Upper lobe of left lung (tissue), 6 donors: Measurements from ENCODE around the gene TRAPPC5. TPM values are rescaled to one million over a fixed set of nuclear protein-coding genes. Genes with fewer than 3 reads are reported as not detected.
"Not testable (repeated sequence)": the region's sequence is repeated elsewhere in the genome, so short reads cannot be mapped to it uniquely, and the experiment has no call there.

ENCODE experiments used
- ATAC-seq, 2 donors: fragments of 200-7000 bp; cut with Tn5 transposase; one replicate each; pipeline ENCODE4 v1.9.1; 2022; ENCODE audit warnings: mild to moderate bottlenecking in 2 of 2, moderate library complexity in 2 of 2; ENCODE audit not compliant: low FRiP score in 2 of 2
- DNase-seq, 2 donors: peaks; one replicate each; pipeline ENCODE4 v3.0.0-alpha.2; 2019 to 2020
- H3K27ac ChIP-seq, 4 donors: fragments of 200-600 bp; sonication (generic); one replicate each; pipeline ENCODE4 v1.5.1; 2016 to 2019
- H3K27me3 ChIP-seq, 4 donors: fragments of 200-600 bp; sonication (generic); one replicate each; pipeline ENCODE4 v1.5.1; 2017 to 2019
- H3K36me3 ChIP-seq, 4 donors: fragments of 200-600 bp; sonication (generic); one replicate each; pipeline ENCODE4 v1.5.1; 2016 to 2019
- H3K4me1 ChIP-seq, 4 donors: fragments of 200-600 bp; sonication (generic); one replicate each; pipeline ENCODE4 v1.5.1; 2018 to 2019
- H3K4me3 ChIP-seq, 4 donors: fragments of 200-600 bp; sonication (generic); one replicate each; pipeline ENCODE4 v1.5.1; 2017 to 2019; ENCODE audit warnings: mild to moderate bottlenecking in 2 of 4, moderate library complexity in 1 of 4
- H3K9me3 ChIP-seq, 4 donors: fragments of 200-600 bp; sonication (generic); one replicate each; pipeline ENCODE4 v1.5.1; 2018 to 2019
- CTCF ChIP-seq, 6 experiments: fragments of 450-650 bp in 4 of 6; fragments of 200-600 bp in 2 of 6; sonication (generic) in 2 of 6; IDR thresholded peaks; one replicate each; pipeline ENCODE4 v1.5.1; 2016 to 2019; ENCODE audit warnings: antibody characterized with exemption in 6 of 6
- EP300 ChIP-seq, 4 donors: sonication (generic); formaldehyde crosslinking; IDR thresholded peaks; one replicate each; pipeline ENCODE4 v1.5.1; 2017; ENCODE audit warnings: antibody characterized with exemption in 4 of 4, control low read depth in 2 of 4
- POLR2A ChIP-seq, 4 donors: fragments of 450-650 bp; IDR thresholded peaks; one replicate each; pipeline ENCODE4 v1.5.1; 2016 to 2017; ENCODE audit warnings: antibody characterized with exemption in 4 of 4, mild to moderate bottlenecking in 2 of 4
- POLR2AphosphoS5 ChIP-seq, 2 donors: sonication (generic); formaldehyde crosslinking; IDR thresholded peaks; one replicate each; pipeline ENCODE4 v1.5.1; 2017; ENCODE audit warnings: antibody characterized with exemption in 2 of 2
- WGBS, 2 donors: methylation state at CpG; one replicate each; pipeline ENCODE4 v1.1.5; 2017 to 2018; 5-methylcytosine and 5-hydroxymethylcytosine counted together
- total RNA-seq, 6 donors: library from RNA; depleted of rRNA in 4 of 6; stranded (reverse); fragments of >200 nt in 4 of 6; gene quantifications; one replicate each; pipeline versions ENCODE4 v1.1.0 to v1.2.1, GENCODE V29; 2016 to 2021
- donor health status: DM: no; HTN: no; CAD: no; lungs with moderate emphysema.
- donor health status: DM: no; HTN: yes; CAD: no; lungs with severe emphysema.

Gene TRAPPC5
- total RNA-seq, 6 donors from 2014 or later = 33.9 to 105 (median 52.0) TPM

DNA sequence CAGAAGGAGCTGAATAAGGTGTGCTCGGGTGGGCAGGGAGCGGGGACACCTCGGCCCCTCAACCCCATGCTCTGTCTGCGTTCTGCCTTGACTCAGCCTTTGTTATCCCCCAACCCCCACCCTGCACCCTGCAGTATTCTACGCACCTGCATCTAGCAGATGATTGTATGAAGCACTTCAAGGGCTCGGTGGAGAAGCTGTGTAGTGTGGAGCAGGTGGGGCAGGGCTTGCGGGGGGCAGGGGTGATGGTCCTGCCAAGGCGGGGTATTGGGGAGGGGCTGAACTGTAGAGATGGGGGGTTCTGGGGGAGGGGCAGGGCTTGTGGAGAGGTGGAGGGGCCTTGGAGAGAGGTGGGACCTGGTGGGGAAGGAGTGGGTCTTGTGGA is 37.6 kb upstream of the TRAPPC5 start:
- WGBS, 2 donors = 93 to 94% methylated on average over 7 to 8 of the region's 8 CpGs
- Histone ChIP-seq H3K4me1 (peaks cover 0 to 29% (median 4%) of the 10 kb centered on the region in 4 donors), H3K27me3 (no peaks in the 10 kb centered on the region), H3K27ac (no peak overlapping the region), H3K9me3 (no peaks in the 10 kb centered on the region), H3K4me3 (no peak overlapping the region), H3K36me3 (peaks cover 0 to 45% (median 21%) of the 10 kb centered on the region in 4 donors)
- no peak for DNase-seq
- ATAC-seq = no peak
- TF ChIP-seq CTCF (IDR thresholded peaks at IDR 0.05) (no peak), EP300 (IDR thresholded peaks at IDR 0.05) (no peak), POLR2AphosphoS5 (IDR thresholded peaks at IDR 0.05) (no peak), POLR2A (IDR thresholded peaks at IDR 0.05) (no peak)

GRCh38 chr19:7643629-7644549 is 36.7 kb upstream of the TRAPPC5 start:
- 67 to 85% methylated on average over 9 to 10 of the region's 10 CpGs for WGBS, 2 donors
- not testable (repeated sequence) for H3K27ac ChIP-seq, H3K9me3 ChIP-seq, H3K4me3 ChIP-seq, ATAC-seq, H3K27me3 ChIP-seq
- H3K4me1 ChIP-seq = peaks cover 0 to 22% (median 3%) of the 10 kb centered on the region in 4 donors
- peaks cover 0 to 45% (median 21%) of the 10 kb centered on the region in 4 donors for H3K36me3 ChIP-seq
- peak in 1 of 2 donors; percentile 64 for DNase-seq

DNA sequence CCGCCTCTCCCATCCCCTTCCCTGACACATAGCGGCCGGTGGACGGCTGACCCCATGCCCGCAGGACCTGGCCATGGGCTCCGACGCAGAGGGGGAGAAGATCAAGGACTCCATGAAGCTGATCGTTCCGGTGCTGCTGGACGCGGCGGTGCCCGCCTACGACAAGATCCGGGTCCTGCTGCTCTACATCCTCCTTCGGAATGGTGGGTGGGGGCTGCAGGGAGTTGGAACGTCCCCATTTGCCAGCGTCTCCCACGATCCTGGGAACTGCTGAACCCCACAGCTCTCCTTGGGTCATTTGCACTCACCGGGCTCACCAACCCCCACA is 36.1 kb upstream of the TRAPPC5 start:
- Histone ChIP-seq H3K9me3 (no peaks in the 10 kb centered on the region), H3K4me1 (peaks cover 0 to 16% (median 3%) of the 10 kb centered on the region in 4 donors), H3K4me3 (no peak overlapping the region), H3K27ac (peak overlapping the region in 2 of 4 donors; percentile 40 to 63), H3K36me3 (peaks cover 0 to 45% (median 21%) of the 10 kb centered on the region in 4 donors), H3K27me3 (no peaks in the 10 kb centered on the region)
- TF ChIP-seq EP300 (IDR thresholded peaks at IDR 0.05) = no peak
- TF ChIP-seq POLR2AphosphoS5 (IDR thresholded peaks at IDR 0.05) = no peak
- TF ChIP-seq CTCF (IDR thresholded peaks at IDR 0.05) = no peak
- TF ChIP-seq POLR2A (IDR thresholded peaks at IDR 0.05) = no peak
- peak in 1 of 2 donors; percentile 72 for DNase-seq
- 87 to 95% methylated on average over 7 to 19 of the region's 20 CpGs for whole genome bisulfite sequencing, 2 donors
- ATAC-seq = no peak

DNA sequence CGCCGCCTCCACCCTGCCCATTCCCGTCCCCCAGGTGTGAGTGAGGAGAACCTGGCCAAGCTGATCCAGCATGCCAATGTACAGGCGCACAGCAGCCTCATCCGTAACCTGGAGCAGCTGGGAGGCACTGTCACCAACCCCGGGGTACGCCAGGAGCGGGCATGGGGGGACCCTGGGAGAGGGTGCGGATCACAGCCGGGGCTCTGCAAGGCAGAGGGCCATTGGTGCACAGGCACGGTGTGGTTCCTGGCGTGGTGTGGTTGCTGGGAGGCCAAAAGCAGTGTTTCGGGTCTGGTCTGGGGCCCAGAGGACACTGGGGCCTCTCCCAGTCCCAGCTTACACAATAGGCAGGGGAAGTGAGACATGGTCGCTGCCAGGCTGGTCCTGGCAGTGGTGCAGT is 35.5 kb upstream of the TRAPPC5 start:
- Histone ChIP-seq H3K36me3 (peaks cover 0 to 40% (median 19%) of the 10 kb centered on the region in 4 donors), H3K4me3 (no peak overlapping the region), H3K27me3 (no peaks in the 10 kb centered on the region), H3K4me1 (peaks cover 0 to 9% (median 3%) of the 10 kb centered on the region in 4 donors), H3K9me3 (no peaks in the 10 kb centered on the region), H3K27ac (peak overlapping the region in 2 of 4 donors; percentile 40 to 63)
- ATAC-seq = peak; percentile 23
- 77 to 79% methylated on average over 5 to 10 of the region's 14 CpGs for WGBS, 2 donors
- peak in 1 of 2 donors; percentile 71 for DNase-seq
- TF ChIP-seq EP300 (IDR thresholded peaks at IDR 0.05) = no peak
- peak in 1 of 4 donors; percentile 16 for TF ChIP-seq POLR2A (IDR thresholded peaks at IDR 0.05)

DNA sequence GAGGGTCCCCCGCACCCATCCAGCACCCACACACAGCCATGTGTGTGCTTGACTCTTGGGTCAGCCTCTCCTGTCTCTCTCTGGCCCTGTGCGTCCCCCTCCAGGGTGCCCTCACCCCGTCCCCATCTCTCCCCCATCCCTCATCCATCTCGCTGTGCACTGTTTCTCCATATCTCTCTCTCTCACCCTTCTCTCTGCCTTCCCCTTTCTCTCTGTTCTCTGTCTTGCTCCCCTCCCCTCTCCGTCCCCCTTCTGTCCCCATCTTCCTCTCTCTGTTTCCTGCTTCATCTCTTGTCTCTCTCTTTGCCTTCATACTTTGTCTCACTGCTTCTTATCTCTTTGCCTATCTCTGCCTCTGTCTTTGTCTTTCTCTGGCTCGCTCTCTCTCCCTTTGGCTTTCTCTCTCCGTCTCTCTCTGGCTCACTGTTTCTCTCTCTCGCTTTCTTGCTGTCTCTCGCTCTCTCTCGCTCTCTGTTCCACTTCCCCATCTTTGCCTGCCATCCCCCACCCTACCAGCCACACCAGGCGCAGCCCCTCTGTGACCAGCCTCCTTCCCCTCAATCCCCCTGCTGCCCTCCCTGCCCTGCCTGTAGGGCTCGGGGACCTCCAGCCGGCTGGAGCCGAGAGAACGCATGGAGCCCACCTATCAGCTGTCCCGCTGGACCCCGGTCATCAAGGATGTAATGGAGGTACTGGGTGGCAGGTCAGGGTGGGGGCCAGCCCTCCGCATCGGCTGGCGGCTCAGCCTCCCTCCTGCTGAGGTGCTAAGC is 34.8 kb upstream of the TRAPPC5 start:
- WGBS, 2 donors = 65 to 75% methylated on average over 20 of the region's 20 CpGs

More for the DNA sequence above, 34.8 kb upstream of the TRAPPC5 start:
- TF ChIP-seq POLR2A (IDR thresholded peaks at IDR 0.05) (no peak), CTCF (IDR thresholded peaks at IDR 0.05) (no peak), EP300 (IDR thresholded peaks at IDR 0.05) (no peak), POLR2AphosphoS5 (IDR thresholded peaks at IDR 0.05) (no peak)
- Histone ChIP-seq H3K4me1 (peaks cover 0 to 9% (median 3%) of the 10 kb centered on the region in 4 donors), H3K4me3 (peak overlapping the region in 1 of 4 donors; percentile 7), H3K27ac (peak overlapping the region in 2 of 4 donors; percentile 40 to 63), H3K27me3 (no peaks in the 10 kb centered on the region), H3K36me3 (peaks cover 0 to 35% (median 19%) of the 10 kb centered on the region in 4 donors), H3K9me3 (no peaks in the 10 kb centered on the region)
- DNase-seq = peak in 1 of 2 donors; percentile 51
- ATAC-seq = no peak
